ENCODE results near the gene ABCG2.

DNA sequence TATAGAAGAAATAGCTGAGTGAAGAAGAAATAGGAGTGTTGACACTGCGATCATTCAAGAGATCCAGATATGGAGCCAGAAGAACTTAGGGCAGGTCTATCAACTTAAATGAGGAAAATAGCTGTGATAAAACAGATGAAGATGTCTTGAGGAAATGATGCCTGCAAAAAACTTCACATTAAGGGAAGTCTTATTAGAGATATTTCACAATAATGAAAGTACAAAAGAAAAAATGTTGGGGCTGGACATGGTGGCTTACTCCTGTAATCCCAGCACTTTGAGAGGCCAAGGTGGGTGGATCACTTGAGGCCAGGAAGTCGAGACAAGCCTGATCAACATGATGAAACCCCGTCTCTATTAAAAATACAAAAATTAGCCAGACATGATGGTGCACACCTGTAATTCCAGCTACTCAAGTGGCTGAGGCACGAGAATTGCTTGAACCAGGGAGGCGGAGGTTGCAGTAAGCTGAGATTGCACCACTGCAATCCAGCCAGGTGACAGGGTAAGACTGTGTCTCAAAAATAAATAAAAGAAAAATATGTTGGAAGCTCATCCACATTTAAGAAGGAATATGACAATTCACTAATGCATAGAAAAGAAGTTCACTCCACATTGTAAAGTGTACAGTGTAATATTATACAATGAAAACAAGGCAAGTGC, 94.7 kb downstream of the ABCG2 start:
- TF ChIP-seq, protein P1, sequence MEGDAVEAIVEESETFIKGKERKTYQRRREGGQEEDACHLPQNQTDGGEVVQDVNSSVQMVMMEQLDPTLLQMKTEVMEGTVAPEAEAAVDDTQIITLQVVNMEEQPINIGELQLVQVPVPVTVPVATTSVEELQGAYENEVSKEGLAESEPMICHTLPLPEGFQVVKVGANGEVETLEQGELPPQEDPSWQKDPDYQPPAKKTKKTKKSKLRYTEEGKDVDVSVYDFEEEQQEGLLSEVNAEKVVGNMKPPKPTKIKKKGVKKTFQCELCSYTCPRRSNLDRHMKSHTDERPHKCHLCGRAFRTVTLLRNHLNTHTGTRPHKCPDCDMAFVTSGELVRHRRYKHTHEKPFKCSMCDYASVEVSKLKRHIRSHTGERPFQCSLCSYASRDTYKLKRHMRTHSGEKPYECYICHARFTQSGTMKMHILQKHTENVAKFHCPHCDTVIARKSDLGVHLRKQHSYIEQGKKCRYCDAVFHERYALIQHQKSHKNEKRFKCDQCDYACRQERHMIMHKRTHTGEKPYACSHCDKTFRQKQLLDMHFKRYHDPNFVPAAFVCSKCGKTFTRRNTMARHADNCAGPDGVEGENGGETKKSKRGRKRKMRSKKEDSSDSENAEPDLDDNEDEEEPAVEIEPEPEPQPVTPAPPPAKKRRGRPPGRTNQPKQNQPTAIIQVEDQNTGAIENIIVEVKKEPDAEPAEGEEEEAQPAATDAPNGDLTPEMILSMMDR (IDR thresholded peaks at IDR 0.05): no peak
- no peak for TF ChIP-seq POLR2A (IDR thresholded peaks at IDR 0.05)

Data from Peyer's patch (tissue), 4 donors.